DOHH2 (cell line): ENCODE data around the gene TMEM37.

Experiments used
- H3F3A ChIP-seq: fragments of 200-600 bp; sonication (generic), shearing (Covaris generic); 2 replicates; pipeline ENCODE4 v1.6.0; 2016; ENCODE audit warnings: antibody characterized with exemption, mild to moderate bottlenecking; ENCODE audit not compliant: control insufficient read depth, insufficient read depth
- H3K27ac ChIP-seq: fragments of 200-600 bp; sonication (generic); 2 replicates; pipeline ENCODE4 v1.5.1; 2014; ENCODE audit warnings: low read depth, mild to moderate bottlenecking, low read length, moderate library complexity
- H3K27me3 ChIP-seq: fragments of 200-600 bp; sonication (generic); 2 replicates; pipeline ENCODE4 v1.6.1; 2014; ENCODE audit warnings: mild to moderate bottlenecking, low read length, mixed read lengths; ENCODE audit not compliant: control insufficient read depth
- H3K36me3 ChIP-seq: fragments of 200-600 bp; sonication (generic); 2 replicates; pipeline ENCODE4 v1.6.1; 2014; ENCODE audit warnings: mild to moderate bottlenecking, low read length, moderate library complexity, mixed read lengths; ENCODE audit not compliant: control insufficient read depth
- H3K4me1 ChIP-seq: fragments of 200-600 bp; sonication (generic); 2 replicates; pipeline ENCODE4 v1.6.1; 2014; ENCODE audit warnings: mild to moderate bottlenecking, low read length, mixed read lengths; ENCODE audit not compliant: control insufficient read depth
- H3K4me2 ChIP-seq: fragments of 200-600 bp; sonication (generic); 2 replicates; pipeline ENCODE4 v1.6.0; 2014; ENCODE audit warnings: mild to moderate bottlenecking, low read length, moderate library complexity
- H3K4me3 ChIP-seq: fragments of 200-600 bp; sonication (generic); 2 replicates; pipeline ENCODE4 v1.5.1; 2014; ENCODE audit warnings: mild to moderate bottlenecking, low read length, mixed read lengths
- H3K79me2 ChIP-seq: fragments of 200-600 bp; sonication (generic); 2 replicates; pipeline ENCODE4 v1.6.1; 2014; ENCODE audit warnings: mild to moderate bottlenecking, low read length, mixed read lengths; ENCODE audit not compliant: control insufficient read depth
- H3K9me2 ChIP-seq: fragments of 200-600 bp; sonication (generic); replicated peaks from 2 replicates; pipeline ENCODE4 v1.6.1; 2014; ENCODE audit warnings: mild to moderate bottlenecking, low read length, mixed read lengths; ENCODE audit not compliant: control insufficient read depth
- H3K9me3 ChIP-seq: fragments of 200-600 bp; sonication (generic); 2 replicates; pipeline ENCODE4 v1.6.1; 2014; ENCODE audit warnings: antibody characterized with exemption, low read length, mixed read lengths; ENCODE audit not compliant: control insufficient read depth, insufficient read depth
- H4K20me1 ChIP-seq: fragments of 200-600 bp; sonication (generic); 2 replicates; pipeline ENCODE4 v1.6.0; 2014; ENCODE audit warnings: low read depth, mild to moderate bottlenecking, antibody characterized with exemption, low read length, moderate library complexity; ENCODE audit not compliant: control insufficient read depth, insufficient read depth
- CTCF ChIP-seq: fragments of 200-600 bp; sonication (generic); IDR thresholded peaks from one replicate; pipeline ENCODE4 v1.5.1; 2014; ENCODE audit warnings: antibody characterized with exemption, mild to moderate bottlenecking, low read depth, low read length; ENCODE audit not compliant: poor library complexity, severe bottlenecking
- EZH2phosphoT487 ChIP-seq: fragments of 200-600 bp; sonication (generic); IDR thresholded peaks from 2 replicates; pipeline ENCODE4 v1.6.1; 2017; ENCODE audit warnings: borderline replicate concordance, mild to moderate bottlenecking, antibody characterized with exemption, low read length, moderate library complexity, mixed read lengths

TMEM37 gene

GRCh38 chr2:119439574-119440500 is 8.2 kb downstream of the TMEM37 start:
- no peak for TF ChIP-seq EZH2phosphoT487
- TF ChIP-seq CTCF: no peak
- Histone ChIP-seq H3K27me3 (peaks cover 18% of the 10 kb centered on the region), H3K36me3 (no peaks in the 10 kb centered on the region)

GRCh38 chr2:119440501-119440870 is 8.8 kb downstream of the TMEM37 start:
- TF ChIP-seq CTCF: no peak
- no peak for TF ChIP-seq EZH2phosphoT487
- H3K27me3 ChIP-seq: peaks cover 13% of the 10 kb centered on the region
- no peaks in the 10 kb centered on the region for H3K79me2 ChIP-seq
- H3K4me3 ChIP-seq: no peak overlapping the region
- no peaks in the 10 kb centered on the region for H3K4me1 ChIP-seq
- H3K36me3 ChIP-seq: no peaks in the 10 kb centered on the region
- H3F3A ChIP-seq: no peaks in the 10 kb centered on the region
- H3K9me3 ChIP-seq: no peaks in the 10 kb centered on the region
- H3K27ac ChIP-seq: no peak overlapping the region
- H3K9me2 ChIP-seq: no peaks in the 10 kb centered on the region
- no peak overlapping the region for H3K4me2 ChIP-seq
- no peaks in the 10 kb centered on the region for H4K20me1 ChIP-seq

More at GRCh38 chr2:119439574-119440500, 8.2 kb downstream of the TMEM37 start:
- no peaks in the 10 kb centered on the region for H4K20me1 ChIP-seq
- no peak overlapping the region for H3K27ac ChIP-seq
- H3K9me2 ChIP-seq: no peaks in the 10 kb centered on the region
- H3F3A ChIP-seq: no peaks in the 10 kb centered on the region
- H3K4me3 ChIP-seq: no peak overlapping the region
- H3K4me1 ChIP-seq: no peaks in the 10 kb centered on the region
- H3K9me3 ChIP-seq: no peaks in the 10 kb centered on the region
- H3K4me2 ChIP-seq: no peak overlapping the region
- no peaks in the 10 kb centered on the region for H3K79me2 ChIP-seq

- Histone ChIP-seq H3K4me3 (no peak overlapping the region), H3K4me2 (no peak overlapping the region)
Measured at GRCh38 chr2:119440873-119441272, 9.2 kb downstream of the TMEM37 start.

More at GRCh38 chr2:119440873-119441272, 9.2 kb downstream of the TMEM37 start:
- Histone ChIP-seq H3K36me3 (no peaks in the 10 kb centered on the region), H3F3A (no peaks in the 10 kb centered on the region), H3K27me3 (peaks cover 13% of the 10 kb centered on the region), H4K20me1 (no peaks in the 10 kb centered on the region), H3K4me1 (no peaks in the 10 kb centered on the region), H3K9me3 (no peaks in the 10 kb centered on the region), H3K9me2 (no peaks in the 10 kb centered on the region), H3K79me2 (no peaks in the 10 kb centered on the region), H3K27ac (no peak overlapping the region)
- TF ChIP-seq CTCF (no peak), EZH2phosphoT487 (no peak)
